Activated CD8-positive, alpha-beta memory T cell treated with anti-CD3 and anti-CD28 coated beads, Interleukin-2, amount 50 U/mL, for 1 hour (primary cell): ENCODE data around the gene ASTN2.

Experiments
- DNase-seq: peaks from one replicate; pipeline ENCODE4 v3.0.0-alpha.2; 2020; ENCODE audit errors: extremely low read depth

The ASTN2 gene

GRCh38 chr9:116673375-116673774, 741.5 kb downstream of the ASTN2 start:
- DNase-seq, result no peak

GRCh38 chr9:116671605-116672004, 743.3 kb downstream of the ASTN2 start:
- DNase-seq, result no peak

GRCh38 chr9:116668970-116669695, 745.7 kb downstream of the ASTN2 start:
- DNase-seq, result no peak

- no peak for DNase-seq
Observed at GRCh38 chr9:116663581-116663980, 751.3 kb downstream of the ASTN2 start.

GRCh38 chr9:116662646-116663310, 752.1 kb downstream of the ASTN2 start:
- no peak for DNase-seq

- DNase-seq, result no peak
Observed at GRCh38 chr9:116661037-116661954, 753.6 kb downstream of the ASTN2 start.

GRCh38 chr9:116658265-116658664, 756.6 kb downstream of the ASTN2 start:
- DNase-seq, result no peak

- no peak for DNase-seq
Observed at GRCh38 chr9:116656977-116657376, 757.9 kb downstream of the ASTN2 start.

- DNase-seq, result no peak
Observed at GRCh38 chr9:116656501-116656971, 758.3 kb downstream of the ASTN2 start.

GRCh38 chr9:116654059-116654355, 760.9 kb downstream of the ASTN2 start:
- DNase-seq, result no peak

- DNase-seq, result no peak
Observed at GRCh38 chr9:116653348-116654058, 761.4 kb downstream of the ASTN2 start.

GRCh38 chr9:116647515-116647809, 767.4 kb downstream of the ASTN2 start:
- no peak for DNase-seq

GRCh38 chr9:116646661-116647514, 768.0 kb downstream of the ASTN2 start:
- no peak for DNase-seq

GRCh38 chr9:116644091-116644688, 770.7 kb downstream of the ASTN2 start:
- DNase-seq, result no peak

- no peak for DNase-seq
Observed at GRCh38 chr9:116643691-116644090, 771.2 kb downstream of the ASTN2 start.

GRCh38 chr9:116641292-116642059, 773.4 kb downstream of the ASTN2 start:
- no peak for DNase-seq

- DNase-seq, result no peak
Observed at GRCh38 chr9:116639251-116639741, 775.6 kb downstream of the ASTN2 start.

- no peak for DNase-seq
Observed at GRCh38 chr9:116635908-116636307, 778.9 kb downstream of the ASTN2 start.

- no peak for DNase-seq
Observed at GRCh38 chr9:116632990-116633838, 781.6 kb downstream of the ASTN2 start.
